Activated CD4-positive, alpha-beta T cell treated with anti-CD3 and anti-CD28 coated beads, Interleukin-2, amount 50 U/mL, for 16 hours (primary cell): ENCODE data around the gene ZDHHC17.

Source experiments
- DNase-seq: peaks from one replicate; pipeline ENCODE4 v3.0.0-alpha.2; 2020

ZDHHC17 gene

DNA sequence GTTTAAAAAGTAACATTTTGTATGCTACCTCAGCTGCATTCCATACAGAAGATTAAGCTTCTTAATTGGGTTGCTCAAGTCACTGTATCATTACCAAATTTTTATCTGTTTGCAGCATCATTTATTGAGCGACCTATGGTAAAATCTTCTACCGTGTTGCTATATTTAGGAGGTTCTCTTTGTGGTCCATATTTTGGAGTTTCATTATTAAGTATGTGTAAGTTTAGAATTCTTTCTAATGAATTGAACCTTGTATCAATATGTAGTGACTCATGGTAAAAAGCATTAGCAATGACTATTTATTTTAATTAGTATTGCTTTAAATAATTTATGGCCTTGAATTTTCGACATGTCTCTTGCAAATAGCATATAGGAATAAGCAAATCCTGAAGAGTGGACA lies 72.7 kb downstream of the ZDHHC17 start:
- DNase-seq, result no peak

DNA sequence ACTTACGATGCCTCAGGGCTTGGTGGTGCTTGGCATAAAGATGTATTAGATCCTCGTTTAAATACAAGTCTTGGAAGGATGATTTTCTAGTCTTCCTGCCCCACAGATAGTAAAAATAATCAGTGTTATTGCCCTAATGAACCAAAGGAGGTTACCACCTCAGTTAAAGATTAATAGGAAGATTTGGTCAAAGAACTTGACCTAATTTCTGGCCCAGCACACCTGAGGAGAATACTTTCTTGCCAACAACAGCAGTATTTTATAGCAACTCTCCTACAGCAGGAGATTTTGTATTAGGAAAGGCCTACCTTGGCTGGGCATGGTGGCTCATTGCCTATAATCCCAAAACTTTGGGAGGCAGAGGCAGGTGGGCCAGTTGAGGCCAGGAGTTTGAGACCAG lies 83.3 kb downstream of the ZDHHC17 start:
- no peak for DNase-seq

DNA sequence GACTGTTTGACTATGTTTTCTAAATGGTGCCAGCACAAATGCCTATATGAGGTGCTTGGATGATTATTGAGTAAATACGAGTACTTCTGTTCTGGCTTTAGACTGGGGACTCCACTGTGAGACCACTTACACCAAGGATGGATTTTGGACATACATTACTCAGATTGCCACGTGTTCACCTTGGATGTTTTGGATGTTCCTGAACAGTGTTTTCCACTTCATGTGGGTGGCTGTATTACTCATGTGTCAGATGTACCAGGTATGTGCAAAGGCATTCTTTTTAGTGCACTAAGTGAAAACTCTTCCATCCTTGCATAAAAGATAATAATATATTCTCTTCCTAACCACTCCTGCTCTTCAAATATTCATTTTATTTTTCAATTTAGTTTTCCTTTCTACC lies 84.2 kb downstream of the ZDHHC17 start:
- DNase-seq, result no peak

DNA sequence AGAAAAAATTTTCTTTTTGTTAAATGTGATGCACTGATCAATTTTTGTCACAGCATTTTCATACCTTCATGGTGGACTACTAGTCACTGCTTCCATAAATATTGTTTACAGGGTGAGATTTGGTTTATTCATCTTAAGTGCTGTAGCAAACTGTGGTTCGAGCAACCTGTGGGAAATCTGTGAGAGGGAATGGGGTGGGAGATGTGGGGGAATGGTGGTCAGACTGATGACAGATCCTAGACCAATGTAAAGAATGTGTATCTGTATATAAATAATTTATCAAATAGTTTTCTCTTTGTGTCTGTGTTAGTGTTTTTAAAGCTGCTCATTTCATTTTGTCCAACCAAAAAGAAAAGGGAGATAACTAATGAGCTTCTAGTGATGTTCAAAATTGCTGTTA lies 88.2 kb downstream of the ZDHHC17 start:
- no peak for DNase-seq

DNA sequence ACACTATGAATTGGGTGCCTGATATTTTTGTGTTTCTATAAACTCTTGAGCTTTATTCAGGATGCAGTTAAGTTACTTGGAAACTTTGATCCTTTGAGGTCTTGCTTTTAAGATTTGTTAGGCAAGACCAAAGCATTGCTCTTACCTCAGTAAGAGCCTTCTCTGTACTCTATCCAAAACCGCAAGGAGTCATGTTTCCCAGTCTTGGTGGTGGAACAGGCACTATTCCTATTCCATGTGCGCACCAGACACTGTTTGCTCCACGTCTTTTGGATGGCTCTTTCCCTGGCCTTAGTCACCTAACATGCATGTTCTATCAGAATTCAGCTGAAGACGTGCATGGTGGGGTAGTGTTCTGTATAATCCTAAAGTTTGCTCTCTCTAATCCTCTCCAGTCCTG lies 91.4 kb downstream of the ZDHHC17 start:
- DNase-seq, result no peak

DNA sequence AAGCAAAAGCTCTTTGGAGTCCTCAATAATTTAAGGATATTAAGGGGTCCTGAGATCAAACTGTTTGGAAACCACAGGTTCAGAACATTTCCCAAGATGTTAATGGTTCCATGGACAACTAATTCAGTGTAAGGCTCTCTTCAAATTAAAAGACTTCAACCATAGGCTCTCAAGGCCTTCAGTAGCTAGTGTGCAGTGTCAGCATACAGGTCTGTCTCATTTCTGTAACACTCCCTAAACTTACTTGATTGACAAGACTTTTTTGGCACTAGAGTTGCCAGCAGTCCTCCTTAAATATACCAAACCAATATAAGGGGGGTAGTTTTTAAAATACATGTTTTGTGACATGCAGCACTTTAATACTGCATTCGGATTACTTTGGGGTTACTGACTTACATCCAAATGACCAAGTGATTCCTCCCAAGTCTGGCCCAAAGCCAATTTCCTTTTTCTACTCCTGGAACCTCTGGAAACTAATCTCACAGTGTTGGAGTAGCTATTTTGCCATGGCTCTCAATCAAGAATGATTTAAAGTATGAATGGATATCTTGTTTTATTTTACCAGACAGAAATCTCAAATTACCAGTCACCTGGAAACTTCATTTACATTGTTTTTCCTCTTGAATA lies 92.2 kb downstream of the ZDHHC17 start:
- DNase-seq, result no peak

DNA sequence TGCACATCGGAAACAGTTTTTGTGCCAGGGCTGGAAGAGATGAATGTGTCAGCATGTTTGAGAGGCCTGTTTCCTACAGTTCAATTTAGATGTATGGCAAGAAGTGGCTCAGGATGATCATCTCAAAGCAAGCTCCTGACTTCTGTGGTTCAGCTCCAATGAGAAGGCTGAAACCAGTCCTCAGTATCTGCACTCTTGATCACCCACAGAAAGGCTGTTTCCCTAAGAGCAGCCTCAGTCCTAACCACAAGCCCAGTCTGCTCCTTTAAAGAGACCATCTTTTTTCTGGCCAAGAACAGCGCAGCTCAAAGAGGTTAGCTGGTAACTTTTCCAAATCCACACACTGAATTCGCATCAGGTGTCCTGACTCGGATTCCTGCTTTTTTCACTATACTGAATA lies 95.7 kb downstream of the ZDHHC17 start:
- DNase-seq, result no peak

DNA sequence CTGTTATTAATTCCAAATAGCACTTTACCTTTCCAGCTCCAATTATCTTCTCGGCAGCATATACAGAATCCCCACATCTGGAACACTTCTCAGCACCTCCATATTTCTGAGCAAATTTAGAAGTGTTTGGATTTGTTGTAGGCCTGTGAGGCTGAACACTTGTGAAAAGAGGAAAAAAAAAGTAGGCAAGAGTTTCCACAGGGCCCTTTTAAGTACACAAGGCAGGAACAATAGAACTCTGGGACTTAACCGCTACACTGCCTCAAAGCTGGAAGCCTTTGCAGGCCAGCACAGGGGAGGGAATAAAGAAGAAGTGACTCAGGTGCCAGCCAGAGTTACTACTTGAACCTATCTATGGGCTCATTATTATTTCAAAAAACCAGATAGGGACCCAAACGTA lies 96.3 kb downstream of the ZDHHC17 start:
- DNase-seq, result no peak

DNA sequence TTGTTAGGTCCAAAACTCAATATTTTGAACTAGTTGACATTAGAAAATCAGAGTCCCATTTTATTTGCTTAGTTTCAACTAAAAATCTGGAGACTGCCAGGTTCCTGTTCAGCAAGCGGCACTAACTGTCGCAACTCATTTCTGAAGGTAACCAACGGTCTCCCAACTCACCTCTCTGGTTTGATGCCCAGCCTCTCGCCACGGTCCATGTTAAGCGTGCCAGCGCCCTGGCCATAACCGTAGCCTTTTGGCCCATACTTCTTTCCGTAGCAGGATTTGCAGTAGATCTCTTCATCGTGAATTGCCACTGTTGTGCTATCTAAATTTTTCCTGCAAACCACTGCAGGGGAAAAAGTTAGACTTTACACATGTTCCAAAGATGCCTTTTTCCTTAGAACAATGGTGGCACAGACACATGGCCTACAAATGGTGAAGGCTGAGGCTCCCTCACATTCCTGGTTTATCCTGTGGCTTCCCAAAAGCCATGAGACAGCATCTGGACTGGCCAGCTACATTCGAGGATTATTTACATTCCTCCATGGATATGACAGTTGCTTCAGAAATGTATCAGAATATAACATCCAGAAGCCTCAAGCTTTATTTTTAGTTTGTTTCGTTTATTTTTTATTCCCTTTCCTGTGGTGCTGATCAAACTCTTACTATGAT lies 99.2 kb downstream of the ZDHHC17 start:
- DNase-seq, result no peak

DNA sequence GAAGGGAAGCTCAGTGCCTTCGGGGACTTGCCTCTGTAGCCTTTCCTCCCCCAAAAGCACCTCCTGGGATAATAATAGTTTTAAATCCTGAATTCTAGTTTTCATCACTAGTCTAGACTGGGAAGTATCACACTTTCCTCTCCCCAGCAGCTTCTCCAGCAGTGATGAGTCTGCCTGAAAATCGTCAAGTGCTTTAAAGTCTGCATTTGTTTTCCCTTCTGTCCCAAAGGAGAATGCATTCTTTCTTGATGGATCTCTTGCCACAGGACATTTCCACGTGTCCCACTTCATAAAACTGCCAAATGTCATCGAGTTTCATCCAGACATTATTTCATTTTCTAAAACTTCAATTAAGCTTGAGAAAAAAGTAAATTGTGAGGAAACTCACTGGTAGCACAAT lies 99.9 kb downstream of the ZDHHC17 start:
- no peak for DNase-seq

DNA sequence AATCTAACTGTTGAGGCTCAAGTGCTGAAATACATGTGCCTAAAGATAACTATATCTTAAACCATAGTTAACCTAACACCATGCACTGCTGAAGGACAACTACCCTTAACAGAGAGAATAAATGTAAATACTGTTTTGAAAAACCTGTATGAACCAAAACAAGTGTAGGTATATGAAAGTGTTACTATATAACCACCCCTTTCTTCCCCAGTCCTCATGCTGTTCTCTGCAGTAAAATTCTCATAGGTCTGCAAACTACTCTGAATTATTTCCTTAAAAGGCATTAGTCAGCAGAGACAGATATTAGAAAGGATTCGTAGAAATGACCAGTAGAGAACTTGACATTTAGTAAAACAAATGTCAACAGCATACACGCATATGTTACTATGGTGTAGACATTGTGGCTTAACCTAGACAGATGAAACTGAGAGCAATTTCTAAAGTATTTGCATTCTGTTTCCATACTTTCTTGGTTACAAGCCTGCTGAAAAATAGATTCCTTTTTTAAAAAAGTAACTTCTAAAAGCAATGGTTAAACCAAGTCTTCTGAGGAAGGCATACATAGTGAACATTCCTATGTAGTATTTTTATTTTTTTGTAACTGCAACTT lies 101.0 kb downstream of the ZDHHC17 start:
- DNase-seq, result no peak

DNA sequence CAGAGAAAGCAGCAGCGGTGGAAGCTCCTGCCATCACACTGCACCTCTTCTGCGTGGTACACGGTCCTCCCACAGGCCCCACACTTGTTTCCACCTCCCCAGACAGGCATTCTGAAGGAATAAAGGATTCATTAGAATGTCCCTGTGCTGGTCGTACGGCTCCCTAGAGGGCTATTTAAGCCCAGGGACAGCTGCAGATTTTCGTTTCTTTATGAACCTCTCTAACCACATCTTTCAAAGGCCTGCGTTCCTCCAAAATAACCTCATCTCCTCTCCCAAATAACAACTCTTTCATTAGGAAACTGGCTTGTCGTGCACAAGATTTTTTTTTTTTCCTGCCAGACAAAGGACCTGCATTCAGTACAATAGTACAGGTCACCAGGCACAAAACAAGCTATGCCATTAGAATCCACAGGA lies 102.2 kb downstream of the ZDHHC17 start:
- DNase-seq, result no peak

DNA sequence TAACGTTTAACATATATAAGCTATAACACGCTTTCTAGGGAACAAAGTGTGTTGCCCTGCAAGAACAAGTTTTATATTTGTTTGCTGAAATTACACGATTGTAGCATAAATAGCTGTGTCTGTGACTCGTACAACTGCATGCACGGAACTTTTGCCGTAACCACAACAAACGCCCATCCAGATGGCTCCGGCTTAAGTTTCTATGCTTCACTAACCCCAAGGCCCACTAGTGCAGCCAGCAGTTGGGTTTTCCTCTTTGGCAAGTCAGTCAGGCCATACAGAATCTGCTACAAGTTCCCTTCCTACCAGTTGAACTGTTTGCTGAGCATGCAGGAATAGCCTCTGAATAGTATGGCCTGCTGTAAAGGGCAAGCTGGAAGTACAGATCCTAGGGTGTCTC lies 102.8 kb downstream of the ZDHHC17 start:
- DNase-seq, result no peak

DNA sequence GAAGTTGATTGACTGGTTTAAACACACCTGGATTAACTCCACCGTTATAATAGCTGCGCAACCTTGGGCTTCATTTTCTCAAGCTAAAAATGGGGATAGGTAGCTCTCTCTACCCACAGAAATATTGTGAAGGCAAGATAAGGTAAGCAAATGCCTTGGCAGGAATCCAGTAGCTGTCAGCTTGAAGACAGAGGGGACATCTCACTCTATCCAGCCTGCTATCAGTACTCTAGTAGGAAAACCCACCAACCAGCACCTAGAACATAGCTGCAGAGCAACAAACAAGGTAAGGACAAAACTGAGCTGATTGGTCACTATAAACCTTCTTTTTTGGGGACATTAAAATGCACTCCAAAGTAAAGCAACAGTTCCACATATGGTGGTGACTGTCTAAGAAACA lies 107.2 kb downstream of the ZDHHC17 start:
- DNase-seq, result no peak

DNA sequence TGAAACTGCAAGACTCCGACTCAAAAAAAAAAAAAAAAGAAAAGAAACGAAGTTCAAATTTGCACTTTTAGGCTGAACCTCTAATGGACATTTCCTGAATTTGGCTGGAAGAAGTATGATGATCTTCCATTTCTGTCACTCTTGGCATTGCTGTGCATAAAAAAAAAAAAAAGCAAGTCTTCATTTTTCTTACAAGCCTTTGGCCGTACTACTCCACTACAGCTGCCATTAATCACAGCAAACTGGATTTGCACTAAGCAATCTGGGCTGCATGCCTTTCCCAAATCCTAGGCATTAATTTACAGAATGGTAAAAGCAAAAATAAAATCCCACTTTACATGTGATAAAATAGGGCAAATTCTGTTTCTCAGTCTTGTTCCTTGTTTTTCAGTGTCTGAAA lies 107.8 kb downstream of the ZDHHC17 start:
- no peak for DNase-seq

DNA sequence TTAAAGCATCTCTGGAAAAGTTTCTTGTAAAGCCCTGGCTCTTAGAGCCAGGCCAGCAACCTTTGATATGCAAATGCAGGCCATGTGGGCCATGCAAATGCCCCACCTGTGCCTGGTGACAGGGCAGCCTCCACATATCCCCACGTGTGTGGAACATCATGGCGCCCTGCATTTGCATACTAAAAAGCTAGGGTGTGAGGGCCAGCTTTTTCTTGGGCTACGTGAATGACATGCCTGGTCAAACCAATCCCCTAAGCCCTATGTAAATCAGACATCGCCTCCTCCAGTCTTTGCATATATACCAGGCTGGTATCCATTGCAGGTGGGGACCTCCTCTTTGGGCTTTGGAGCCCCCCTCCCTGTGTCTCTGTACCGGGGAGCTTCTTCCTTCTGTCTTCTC lies 108.5 kb downstream of the ZDHHC17 start:
- DNase-seq, result no peak

DNA sequence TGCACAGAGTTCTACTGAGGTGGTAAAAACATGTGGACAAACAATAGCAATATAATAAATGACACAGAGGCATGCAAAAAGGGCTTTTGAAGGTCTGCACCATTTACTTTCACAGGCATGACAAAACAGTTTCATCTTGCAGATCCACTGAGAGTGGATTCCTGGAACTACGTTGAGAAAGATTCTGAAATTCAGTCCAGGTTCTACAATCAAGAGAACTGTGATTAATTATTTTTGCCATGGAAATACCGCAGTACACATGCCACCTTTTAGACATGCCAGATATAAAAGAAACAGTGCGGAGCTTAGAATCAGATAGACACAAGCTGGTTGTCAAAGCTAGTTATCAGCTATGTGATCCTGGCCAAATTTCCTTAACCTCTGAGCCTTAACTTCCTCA lies 110.1 kb downstream of the ZDHHC17 start:
- DNase-seq, result no peak

DNA sequence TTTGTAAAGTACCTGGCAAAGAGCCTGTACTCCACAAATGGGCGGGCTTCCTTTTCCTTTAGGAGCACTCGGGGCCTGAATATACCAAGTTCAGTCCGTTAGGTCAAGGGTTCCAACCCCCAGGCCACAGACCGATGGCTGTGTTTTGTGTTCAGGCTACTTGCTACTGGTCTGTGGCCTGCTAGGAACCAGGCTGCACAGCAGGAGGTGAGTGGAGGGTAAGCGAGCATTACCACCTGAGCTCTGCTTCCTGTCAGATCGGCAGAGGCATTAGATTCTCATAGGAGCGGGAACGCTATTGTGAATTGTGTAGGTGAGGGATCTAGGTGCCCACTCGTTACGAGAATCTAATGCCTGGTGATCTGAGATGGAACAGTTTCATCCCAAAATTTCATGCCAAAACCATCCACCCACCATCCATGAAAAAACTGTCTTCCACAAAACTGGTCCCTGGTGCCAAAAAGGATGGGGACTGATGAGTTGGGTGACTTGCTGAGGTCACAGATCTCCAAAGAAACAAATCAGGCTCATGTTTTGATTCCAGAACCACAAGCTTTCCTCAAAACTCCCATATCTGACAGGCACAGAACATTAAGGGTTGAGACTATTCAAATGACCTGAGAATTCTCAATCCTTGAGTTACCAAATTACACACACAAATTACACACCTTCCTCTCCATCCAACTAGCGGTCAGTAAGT lies 110.7 kb downstream of the ZDHHC17 start:
- no peak for DNase-seq

DNA sequence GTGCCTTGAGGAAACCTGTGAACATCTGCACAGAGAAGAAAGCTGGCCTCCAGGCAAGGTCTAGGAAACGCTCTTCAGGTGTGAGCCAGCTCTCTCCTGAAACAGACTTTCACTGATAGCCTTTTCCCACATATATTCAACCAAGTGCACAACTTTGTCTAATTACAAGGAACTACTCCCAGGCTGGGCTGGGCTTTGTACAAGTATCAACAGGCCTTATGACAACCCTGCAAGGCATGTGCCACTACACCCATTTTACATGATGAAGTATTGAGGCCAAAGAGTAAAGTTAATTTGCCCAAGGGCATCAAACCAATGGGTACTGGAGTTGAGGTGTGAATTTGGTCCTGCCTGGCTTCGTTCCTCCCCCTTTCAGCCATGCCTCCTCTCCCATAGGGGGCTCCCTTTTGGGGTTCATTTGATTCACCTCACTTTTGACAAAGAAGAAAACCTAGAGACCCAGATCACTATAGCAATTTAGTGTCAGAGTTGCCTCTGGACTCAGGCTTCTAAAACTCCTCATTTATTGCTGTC lies 112.8 kb downstream of the ZDHHC17 start:
- DNase-seq, result no peak

DNA sequence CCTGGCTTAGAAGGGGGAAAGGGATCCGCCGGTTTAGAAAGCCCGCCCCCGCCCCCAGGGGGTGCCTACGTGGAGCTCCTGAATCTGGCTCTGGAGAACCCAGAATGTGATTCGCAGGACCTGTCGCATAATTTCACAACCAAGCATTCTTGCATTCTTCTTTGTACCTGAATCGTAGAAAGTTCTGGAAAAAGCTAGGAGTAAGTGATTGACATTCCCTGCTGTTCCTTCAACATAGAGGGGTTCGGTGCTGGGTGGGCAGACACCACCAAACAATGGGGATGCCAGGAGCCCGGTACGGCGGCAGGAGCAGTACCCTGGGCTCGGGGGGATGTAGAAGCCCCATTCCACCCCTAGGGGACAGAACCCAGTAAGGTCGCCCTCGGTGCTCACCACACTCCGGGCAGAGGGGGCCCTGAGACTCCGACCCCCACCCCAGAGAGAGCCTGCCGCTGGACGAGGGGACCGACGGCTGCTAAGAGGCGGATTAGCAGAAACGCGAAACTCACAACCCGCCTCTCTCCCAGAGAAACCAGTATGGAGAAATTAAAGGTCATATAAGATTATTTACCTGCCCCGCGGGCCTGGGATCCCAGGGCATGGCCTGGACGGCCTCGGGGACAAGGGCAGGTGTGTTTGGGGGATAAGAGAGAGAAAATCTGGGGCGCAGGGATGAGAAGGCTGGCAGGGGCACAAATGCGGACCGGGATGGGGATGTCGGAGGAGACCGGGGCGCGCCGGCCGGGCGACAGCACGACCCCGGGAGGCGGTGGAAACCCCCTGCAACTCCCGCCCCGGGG lies 114.4 kb downstream of the ZDHHC17 start:
- no peak for DNase-seq

DNA sequence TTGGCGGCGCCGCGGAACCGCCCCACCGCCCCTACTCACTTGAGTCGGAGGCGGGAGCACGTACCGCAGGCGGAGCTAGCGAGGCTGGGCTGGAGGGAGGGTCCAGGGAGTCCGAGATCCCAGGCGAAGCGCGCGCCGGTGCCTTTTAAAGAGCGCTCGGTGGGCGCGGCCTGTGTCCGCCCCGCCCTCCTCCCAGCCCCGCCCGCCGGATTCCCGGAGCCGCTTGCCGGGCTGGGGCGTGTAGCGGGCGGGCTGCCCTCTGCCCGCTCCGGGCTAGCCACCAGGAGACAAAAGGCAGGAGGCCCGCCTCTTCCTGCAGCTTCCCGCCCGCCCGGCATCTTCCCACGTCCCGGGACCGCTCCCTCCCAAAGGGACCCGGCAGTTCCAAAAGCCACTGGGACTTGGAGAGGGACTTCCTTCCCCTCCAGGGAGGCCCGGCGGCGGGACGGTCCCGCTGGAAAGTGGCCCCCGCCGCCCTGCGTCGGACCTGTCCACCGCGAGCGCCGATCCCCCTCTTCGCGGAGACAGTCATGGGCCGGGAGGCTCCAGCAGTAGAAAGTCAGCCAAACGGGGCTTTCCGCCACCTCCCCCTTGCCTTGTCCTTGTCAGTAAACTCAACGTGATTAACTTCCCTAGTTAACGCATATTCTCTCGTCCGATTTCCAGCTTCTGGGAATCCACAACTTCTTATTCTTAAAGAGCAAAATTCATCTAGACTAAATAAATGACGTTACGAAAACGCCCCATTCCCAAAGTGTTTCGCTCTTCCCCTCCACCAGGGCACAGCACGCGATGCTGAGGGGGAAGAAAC lies 115.2 kb downstream of the ZDHHC17 start, which contains the start of gene CSRP2:
CSRP2 (minus strand) TSS at position 121 of the 811 bp plus-strand sequence. CDS start 12,759 bp downstream, outside the sequence.
- DNase-seq, result peak; percentile 69
